Smooth muscle cell (in vitro differentiated cells): ENCODE results near the gene LGALS8. TPM values are rescaled to one million over a fixed set of nuclear protein-coding genes. Genes with fewer than 3 reads are reported as not detected.
"Not testable (repeated sequence)": the region's sequence is repeated elsewhere in the genome, so short reads cannot be mapped to it uniquely, and the experiment has no call there.

Source experiments
- DNase-seq: peaks from one replicate; lab custom pipeline; 2025; ENCODE audit not compliant: unreplicated experiment; lab: John Stamatoyannopoulos, UW
- H2AFZ ChIP-seq: fragments of 200-600 bp; sonication (generic); 2 replicates; pipeline ENCODE4 v1.6.0; 2016; ENCODE audit warnings: antibody characterized with exemption, low read depth, mild to moderate bottlenecking
- H3F3A ChIP-seq: fragments of 200-600 bp; sonication (generic); 2 replicates; pipeline ENCODE4 v1.6.0; 2017; ENCODE audit warnings: antibody characterized with exemption, low read depth
- H3K27ac ChIP-seq: fragments of 200-600 bp; sonication (generic); 2 replicates; pipeline ENCODE4 v1.5.1; 2016; ENCODE audit warnings: low read depth, mild to moderate bottlenecking
- H3K27me3 ChIP-seq: fragments of 200-600 bp; sonication (generic); 2 replicates; pipeline ENCODE4 v1.6.1; 2016; ENCODE audit warnings: low read depth, mild to moderate bottlenecking
- H3K36me3 ChIP-seq: fragments of 200-600 bp; sonication (generic); 2 replicates; pipeline ENCODE4 v1.5.1; 2016; ENCODE audit warnings: low read depth
- H3K4me1 ChIP-seq: fragments of 200-600 bp; sonication (generic); 2 replicates; pipeline ENCODE4 v1.5.1; 2016; ENCODE audit warnings: low read depth
- H3K4me2 ChIP-seq: fragments of 200-600 bp; sonication (generic); 2 replicates; pipeline ENCODE4 v1.6.0; 2016; ENCODE audit warnings: mild to moderate bottlenecking
- H3K4me3 ChIP-seq: fragments of 200-600 bp; sonication (generic); 2 replicates; pipeline ENCODE4 v1.5.1; 2016; ENCODE audit warnings: mild to moderate bottlenecking
- H3K79me2 ChIP-seq: fragments of 200-600 bp; sonication (generic); 2 replicates; pipeline ENCODE4 v1.6.0; 2016; ENCODE audit warnings: low read depth, mild to moderate bottlenecking
- H3K9ac ChIP-seq: fragments of 200-600 bp; sonication (generic); 2 replicates; pipeline ENCODE4 v1.6.0; 2016; ENCODE audit warnings: low read depth
- H3K9me3 ChIP-seq: fragments of 200-600 bp; sonication (generic); replicated peaks from 2 replicates; pipeline ENCODE4 v1.5.1; 2016; ENCODE audit warnings: low read depth
- H4K20me1 ChIP-seq: fragments of 200-600 bp; sonication (generic); 2 replicates; pipeline ENCODE4 v1.6.0; 2016; ENCODE audit warnings: low read depth
- WGBS: methylation state at CpG from one replicate; pipeline ENCODE4 v1.1.7; 2016; ENCODE audit warnings: low lambda C conversion rate; 5-methylcytosine and 5-hydroxymethylcytosine counted together
- polyA plus RNA-seq: library from polyadenylated mRNA; unstranded; fragments of >200 nt; fragmentation: Nextera tagmentation; extraction: Ambion mirVana; gene quantifications from 2 replicates; pipeline ENCODE4 v1.2.1, GENCODE V29; 2016
- total RNA-seq: library from RNA; depleted of rRNA; stranded (reverse); fragments of >200 nt; gene quantifications from 2 replicates; pipeline ENCODE4 v1.2.3, GENCODE V29; 2014
- TF ChIP-seq, protein P1 (sequence below): fragments of 200-600 bp; sonication (generic); IDR thresholded peaks from 2 replicates; pipeline ENCODE4 v1.5.1; 2017; ENCODE audit warnings: borderline replicate concordance, mild to moderate bottlenecking, antibody characterized with exemption; ENCODE audit not compliant: insufficient read depth, poor library complexity, severe bottlenecking

The LGALS8 gene
- total and polyA plus RNA-seq, 2 experiments from 2014 or later: 25.7 to 72.2 TPM

DNA sequence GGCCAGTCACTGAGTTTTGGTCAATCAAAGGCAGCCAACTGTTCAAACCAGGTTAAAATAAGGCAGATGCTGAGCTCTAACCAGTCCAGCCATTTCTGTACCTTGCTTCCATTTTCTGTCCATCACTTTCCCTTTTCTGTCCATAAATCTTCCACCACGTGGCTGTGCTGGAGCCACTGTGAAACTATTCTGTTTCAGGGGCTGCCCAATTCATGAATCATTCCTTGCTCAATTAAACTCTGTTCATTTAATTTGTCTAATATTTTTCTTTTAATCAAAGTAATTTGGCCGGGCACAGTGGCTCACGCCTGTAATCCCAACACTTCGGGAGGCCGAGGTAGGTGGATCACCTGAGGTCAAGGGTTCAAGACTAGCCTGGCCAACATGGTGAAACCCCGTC, 22.7 kb upstream of the LGALS8 start:
- WGBS: 94% methylated on average over 6 of the region's 6 CpGs
- no peak for DNase-seq
- Histone ChIP-seq H3K9me3 (no peaks in the 10 kb centered on the region), H3K4me3 (no peak overlapping the region), H3K36me3 (no peaks in the 10 kb centered on the region), H3F3A (peaks cover 6% of the 10 kb centered on the region), H3K4me1 (peaks cover 6% of the 10 kb centered on the region), H2AFZ (no peak overlapping the region), H4K20me1 (no peaks in the 10 kb centered on the region), H3K4me2 (no peak overlapping the region), H3K27me3 (no peaks in the 10 kb centered on the region), H3K9ac (no peak overlapping the region), H3K79me2 (no peaks in the 10 kb centered on the region), H3K27ac (no peak overlapping the region)
- TF ChIP-seq, protein P1, sequence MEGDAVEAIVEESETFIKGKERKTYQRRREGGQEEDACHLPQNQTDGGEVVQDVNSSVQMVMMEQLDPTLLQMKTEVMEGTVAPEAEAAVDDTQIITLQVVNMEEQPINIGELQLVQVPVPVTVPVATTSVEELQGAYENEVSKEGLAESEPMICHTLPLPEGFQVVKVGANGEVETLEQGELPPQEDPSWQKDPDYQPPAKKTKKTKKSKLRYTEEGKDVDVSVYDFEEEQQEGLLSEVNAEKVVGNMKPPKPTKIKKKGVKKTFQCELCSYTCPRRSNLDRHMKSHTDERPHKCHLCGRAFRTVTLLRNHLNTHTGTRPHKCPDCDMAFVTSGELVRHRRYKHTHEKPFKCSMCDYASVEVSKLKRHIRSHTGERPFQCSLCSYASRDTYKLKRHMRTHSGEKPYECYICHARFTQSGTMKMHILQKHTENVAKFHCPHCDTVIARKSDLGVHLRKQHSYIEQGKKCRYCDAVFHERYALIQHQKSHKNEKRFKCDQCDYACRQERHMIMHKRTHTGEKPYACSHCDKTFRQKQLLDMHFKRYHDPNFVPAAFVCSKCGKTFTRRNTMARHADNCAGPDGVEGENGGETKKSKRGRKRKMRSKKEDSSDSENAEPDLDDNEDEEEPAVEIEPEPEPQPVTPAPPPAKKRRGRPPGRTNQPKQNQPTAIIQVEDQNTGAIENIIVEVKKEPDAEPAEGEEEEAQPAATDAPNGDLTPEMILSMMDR: no peak

DNA sequence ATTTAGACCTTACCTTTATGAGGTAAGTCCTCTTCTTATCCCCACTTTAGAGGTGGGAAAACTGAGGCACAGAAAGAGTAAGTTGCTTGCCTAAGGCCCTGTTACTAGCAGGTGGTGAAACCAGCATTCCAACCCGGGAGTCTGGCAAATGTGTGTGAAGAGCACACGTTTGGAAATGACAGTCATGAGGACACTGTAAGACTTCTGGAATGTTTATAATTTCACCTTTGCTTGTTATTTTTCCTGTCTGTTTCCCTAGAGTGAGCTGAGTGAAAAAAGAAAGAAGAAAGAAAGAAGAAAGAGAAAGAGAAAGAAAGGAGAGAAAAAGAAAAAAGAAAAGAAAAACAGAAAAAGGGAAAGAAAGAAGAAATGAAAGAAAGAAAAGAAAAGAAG, 21.2 kb upstream of the LGALS8 start:
- H3K27ac ChIP-seq: peak overlapping the region; percentile 85
- 9% methylated on average over 2 of the region's 2 CpGs for WGBS

DNA sequence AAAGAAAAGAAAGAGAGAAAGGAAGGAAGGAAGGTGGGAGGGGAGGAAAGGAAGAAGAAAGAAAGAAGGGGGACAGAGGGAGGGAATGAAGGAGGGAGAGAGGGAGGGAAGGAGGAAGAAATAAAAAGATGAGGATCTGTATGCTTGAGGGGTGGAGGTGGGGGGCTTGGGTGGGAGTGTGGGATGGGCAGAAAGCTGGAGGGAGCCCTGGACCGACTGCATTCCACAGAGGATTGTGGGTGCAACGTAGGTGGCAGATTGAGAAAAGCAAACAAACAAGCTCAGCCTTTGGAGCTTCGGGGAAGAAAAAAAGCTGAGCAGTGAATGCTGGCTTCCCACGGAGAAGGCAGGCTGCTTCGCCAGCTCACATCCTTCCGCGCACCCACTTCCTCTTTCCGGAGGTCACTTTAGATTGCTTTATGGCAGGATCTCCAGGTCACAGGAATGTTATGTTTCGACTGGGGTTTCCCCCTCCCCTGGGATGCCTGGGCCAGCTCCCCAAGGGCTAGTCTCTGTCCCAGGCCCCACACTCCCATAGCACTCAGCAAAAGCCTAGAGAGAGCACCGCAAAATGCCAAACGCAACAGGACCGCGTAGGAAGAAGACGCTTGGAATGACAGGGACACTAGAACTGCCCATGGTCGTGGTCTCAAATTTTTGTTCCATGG, 20.7 kb upstream of the LGALS8 start:
- no peak for DNase-seq
- Histone ChIP-seq H3F3A (peaks cover 6% of the 10 kb centered on the region), H3K27me3 (no peaks in the 10 kb centered on the region), H3K36me3 (no peaks in the 10 kb centered on the region), H3K79me2 (no peaks in the 10 kb centered on the region), H3K4me3 (peak overlapping the region; percentile 35), H4K20me1 (no peaks in the 10 kb centered on the region), H3K4me1 (peaks cover 6% of the 10 kb centered on the region), H3K4me2 (peak overlapping the region; percentile 76), H3K9ac (peak overlapping the region; percentile 53), H3K27ac (peak overlapping the region; percentile 85), H3K9me3 (no peaks in the 10 kb centered on the region), H2AFZ (peak overlapping the region; percentile 95)
- TF ChIP-seq, protein P1: no peak
- WGBS: 13% methylated on average over 15 of the region's 15 CpGs

More for the DNA sequence above, 21.2 kb upstream of the LGALS8 start:
- Histone ChIP-seq H4K20me1 (no peaks in the 10 kb centered on the region), H3F3A (peaks cover 6% of the 10 kb centered on the region), H3K4me1 (peaks cover 6% of the 10 kb centered on the region), H3K36me3 (no peaks in the 10 kb centered on the region), H3K79me2 (no peaks in the 10 kb centered on the region), H3K9me3 (no peaks in the 10 kb centered on the region), H3K4me2 (peak overlapping the region; percentile 76), H3K9ac (peak overlapping the region; percentile 53), H3K27me3 (no peaks in the 10 kb centered on the region), H2AFZ (peak overlapping the region; percentile 95), H3K4me3 (peak overlapping the region; percentile 35)
- TF ChIP-seq, protein P1: no peak
- no peak for DNase-seq

DNA sequence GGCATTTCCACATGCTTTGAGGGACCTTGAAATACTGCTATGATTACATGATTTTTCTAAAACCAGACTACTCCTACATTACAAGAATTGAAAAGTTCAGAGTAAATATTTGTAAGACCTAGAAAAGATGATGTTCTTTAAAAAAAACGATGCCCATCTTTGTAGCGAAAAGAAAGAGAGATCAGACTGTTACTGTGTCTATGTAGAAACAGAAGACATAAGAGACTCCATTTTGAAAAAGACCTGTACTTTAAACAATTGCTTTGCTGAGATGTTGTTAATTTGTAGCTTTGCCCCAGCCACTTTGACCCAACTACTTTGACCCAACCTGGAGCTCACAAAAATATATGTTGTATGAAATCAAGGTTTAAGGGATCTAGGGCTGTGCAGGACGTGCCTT, 19.4 kb upstream of the LGALS8 start:
- H3K27ac ChIP-seq, H3K4me1 ChIP-seq, H3K9me3 ChIP-seq, DNase-seq, H3K4me3 ChIP-seq, H3K9ac ChIP-seq, H3K79me2 ChIP-seq, H3K36me3 ChIP-seq, H3K4me2 ChIP-seq, H3F3A ChIP-seq, H3K27me3 ChIP-seq, H4K20me1 ChIP-seq: not testable (repeated sequence)
- 79% methylated on average over 3 of the region's 3 CpGs for WGBS
- peak overlapping the region; percentile 37 for H2AFZ ChIP-seq
